HG02884 (cell line): ENCODE measurements around the gene DYNLL2.
"Not testable (repeated sequence)": the region's sequence is repeated elsewhere in the genome, so short reads cannot be mapped to it uniquely, and the experiment has no call there.

Experiments
- ATAC-seq: cut with Tn5 transposase; IDR thresholded peaks from one replicate; pipeline ENCODE4 v1.9.1; 2021; ENCODE audit warnings: mild to moderate bottlenecking, moderate library complexity; ENCODE audit not compliant: unreplicated experiment

Gene DYNLL2

DNA sequence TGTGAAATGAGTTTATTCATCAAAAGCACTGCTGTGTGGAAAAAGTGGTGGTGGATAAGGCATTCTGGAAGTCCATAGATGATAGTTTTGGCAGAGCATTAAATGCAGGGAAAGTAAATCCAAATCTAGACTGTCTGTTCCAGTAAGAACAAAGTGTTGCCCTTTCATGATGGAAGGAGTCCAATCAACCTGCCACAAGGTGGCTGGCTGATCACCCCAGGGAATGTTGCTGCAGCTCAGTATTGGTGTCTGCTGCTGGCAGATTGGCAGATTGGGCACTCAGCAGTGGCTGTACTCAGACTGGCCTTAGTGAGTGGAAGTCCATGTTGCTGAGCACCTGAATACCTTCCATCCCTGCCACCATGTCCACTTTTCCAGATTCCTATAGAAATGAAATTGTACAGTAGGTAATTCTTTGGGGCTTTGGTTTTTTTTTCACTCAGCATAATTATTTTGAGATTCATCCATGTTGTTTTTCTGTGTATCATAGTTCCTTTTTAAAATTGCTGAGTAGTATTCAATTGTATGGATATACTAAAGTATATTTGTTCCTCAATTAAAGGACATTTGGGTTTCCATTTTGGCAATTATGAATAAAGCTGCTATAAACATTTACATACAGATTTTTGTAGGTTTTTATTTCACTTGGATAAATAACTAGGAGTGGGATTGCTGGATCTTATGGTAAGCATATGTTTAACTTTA lies 14.3 kb downstream of the DYNLL2 start:
- ATAC-seq = no peak

DNA sequence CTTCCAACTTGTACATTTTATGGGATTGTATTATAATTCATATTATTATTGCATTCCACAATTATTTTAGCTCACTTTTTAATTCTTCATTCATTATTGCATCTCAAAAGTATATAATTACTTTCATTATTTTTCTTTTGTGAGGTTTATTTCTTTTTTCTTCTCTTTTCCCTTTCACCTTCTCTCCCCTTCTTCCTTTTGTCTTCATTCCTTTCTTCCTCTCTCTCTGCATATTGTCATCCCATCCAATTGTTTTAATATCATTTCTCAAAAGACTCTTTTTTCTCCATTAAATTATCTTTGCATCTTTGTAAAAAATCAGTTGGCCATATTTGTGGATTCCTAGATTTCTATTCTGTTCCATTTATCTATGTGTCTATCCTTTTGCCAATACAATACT lies 17.3 kb downstream of the DYNLL2 start:
- ATAC-seq = no peak

DNA sequence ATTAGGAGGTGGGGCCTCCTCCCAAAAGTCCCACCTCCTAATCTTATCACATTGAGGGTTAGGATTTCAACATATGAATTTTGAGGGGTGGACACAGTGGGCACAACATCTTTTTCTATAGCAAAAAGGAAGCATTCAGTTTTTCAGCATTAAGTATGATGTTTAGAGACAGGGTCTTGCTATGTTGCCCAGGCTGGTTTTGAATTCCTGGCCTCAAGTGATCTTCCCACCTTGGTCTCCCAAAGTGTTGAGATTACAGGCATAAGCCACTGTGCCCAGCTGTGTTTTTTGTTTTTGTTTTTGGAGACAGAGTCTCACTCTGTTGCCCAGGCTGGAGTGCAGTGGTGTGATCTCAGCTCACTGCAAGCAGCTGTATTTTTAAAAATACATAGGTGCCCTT lies 18.7 kb downstream of the DYNLL2 start:
- ATAC-seq = not testable (repeated sequence)

DNA sequence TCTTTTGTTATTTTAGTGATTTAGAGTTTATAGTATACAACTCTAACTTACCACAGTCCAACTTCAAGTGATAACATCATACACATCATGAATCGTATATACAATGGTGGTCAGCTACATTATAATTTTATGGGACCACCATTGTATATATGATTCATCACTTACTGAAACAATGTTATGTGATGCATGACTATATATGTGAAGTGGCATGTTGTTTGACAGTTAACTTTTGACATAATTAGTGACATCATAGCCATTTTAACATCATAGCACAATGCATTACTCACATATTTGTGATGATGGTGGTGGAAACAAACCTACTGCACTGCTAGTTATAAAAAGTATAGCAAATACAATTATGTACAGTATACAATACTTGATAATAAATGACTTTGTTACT lies 21.9 kb downstream of the DYNLL2 start:
- ATAC-seq = no peak

DNA sequence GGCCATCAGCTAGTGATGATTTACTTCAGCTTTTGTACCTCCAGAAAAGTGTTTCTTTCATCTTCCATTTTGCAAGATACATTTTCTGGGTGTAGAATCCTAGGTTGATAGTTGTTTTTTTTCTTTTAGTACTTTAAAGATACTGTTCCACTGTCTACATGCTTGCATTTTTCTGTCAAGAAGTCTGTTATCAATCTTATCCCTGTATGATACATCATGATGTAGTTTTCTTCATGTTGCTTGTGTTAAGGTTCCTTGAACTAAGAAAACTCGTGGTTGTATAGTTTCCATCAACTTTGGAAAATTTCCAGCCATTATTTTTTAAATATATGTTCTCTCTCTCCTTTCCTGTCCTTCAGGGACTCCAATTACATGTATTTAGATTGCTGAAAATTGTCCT lies 24.1 kb downstream of the DYNLL2 start:
- no peak for ATAC-seq

DNA sequence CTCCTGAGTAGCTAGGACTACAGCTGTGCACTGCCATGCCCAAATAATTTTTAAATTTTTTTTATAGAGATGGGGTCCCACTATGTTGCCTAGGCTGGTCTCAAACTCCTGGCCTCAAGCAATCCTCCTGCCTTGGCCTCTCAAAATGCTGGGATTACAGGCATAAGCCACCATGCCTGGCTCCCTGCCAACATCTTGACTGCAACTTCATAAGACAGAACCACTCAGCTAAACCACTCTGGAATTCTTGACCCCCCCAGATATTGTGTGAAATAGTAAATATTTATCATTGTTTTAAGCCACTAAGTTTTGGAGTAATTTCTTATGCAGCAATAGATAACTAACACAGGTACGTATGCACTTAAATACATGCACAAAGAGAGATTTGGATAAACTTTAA lies 26.0 kb downstream of the DYNLL2 start:
- no peak for ATAC-seq

DNA sequence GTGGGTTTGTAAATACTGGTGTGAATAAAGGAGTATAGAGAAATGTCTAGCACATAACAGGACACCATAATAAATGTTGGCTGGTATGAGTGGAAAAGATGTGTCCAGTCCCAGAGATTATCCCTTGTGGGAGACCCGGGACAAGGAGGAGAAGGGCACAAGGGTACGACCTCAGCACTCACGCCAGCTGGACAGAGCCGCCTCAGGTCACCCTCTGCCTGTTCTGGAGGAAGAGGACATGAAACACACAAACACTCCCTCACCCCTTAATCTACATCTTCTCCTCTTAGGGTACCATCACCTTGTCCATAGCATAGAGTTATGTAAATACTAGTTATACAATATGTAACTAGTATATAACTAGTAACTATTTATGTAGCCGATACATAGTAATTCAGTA lies 26.8 kb downstream of the DYNLL2 start:
- no peak for ATAC-seq

DNA sequence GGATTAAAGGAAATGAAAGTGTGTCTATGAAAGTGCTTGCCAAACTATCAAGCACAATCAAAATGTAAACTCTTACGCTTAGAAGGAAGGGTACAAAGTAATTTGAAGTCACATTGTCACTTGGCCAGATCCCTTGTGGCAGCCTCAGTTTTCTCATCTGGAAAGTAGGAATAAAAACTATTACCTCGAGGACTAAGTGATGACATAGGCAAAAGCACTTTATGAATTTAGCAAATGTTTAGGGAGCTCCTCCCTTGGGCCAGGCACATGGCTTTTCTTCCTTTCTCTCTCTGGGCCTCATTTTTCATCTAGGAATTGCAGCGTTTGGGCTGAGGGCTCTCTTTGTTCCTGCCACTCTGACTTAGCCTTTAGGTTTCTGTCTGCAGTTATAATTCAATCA lies 28.5 kb downstream of the DYNLL2 start:
- no peak for ATAC-seq

DNA sequence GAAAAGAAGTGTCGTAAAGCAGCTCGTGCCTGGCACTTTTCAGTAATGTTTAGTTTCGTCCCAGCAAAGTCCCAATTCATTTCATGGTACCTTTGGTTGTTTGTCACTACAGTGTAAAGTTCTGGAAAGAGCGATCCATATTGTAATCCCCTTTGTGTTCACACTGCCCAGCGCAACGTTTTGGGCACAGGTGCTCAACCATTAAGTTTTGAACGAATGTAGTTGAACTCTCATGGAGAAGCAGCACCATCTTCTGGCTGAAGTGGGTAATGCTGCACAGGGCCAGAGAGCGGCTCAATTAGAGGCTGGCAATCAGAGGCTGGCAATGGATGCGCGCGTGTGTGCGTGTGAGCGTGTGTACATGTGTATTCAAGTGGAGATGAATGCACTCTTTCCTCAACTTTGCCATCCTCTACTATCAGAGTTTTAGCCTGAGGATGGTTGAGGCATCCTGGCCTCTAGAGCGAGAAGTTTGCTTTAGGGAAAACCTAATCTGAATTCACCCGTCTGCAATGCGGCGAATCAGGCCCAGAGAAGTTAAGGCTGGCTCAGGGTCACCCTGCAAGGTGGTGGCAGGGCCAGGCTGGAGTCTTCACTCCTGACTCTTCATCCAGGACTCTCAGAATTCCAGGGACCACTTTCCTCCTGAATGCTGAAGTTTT lies 29.9 kb downstream of the DYNLL2 start:
- ATAC-seq = no peak

DNA sequence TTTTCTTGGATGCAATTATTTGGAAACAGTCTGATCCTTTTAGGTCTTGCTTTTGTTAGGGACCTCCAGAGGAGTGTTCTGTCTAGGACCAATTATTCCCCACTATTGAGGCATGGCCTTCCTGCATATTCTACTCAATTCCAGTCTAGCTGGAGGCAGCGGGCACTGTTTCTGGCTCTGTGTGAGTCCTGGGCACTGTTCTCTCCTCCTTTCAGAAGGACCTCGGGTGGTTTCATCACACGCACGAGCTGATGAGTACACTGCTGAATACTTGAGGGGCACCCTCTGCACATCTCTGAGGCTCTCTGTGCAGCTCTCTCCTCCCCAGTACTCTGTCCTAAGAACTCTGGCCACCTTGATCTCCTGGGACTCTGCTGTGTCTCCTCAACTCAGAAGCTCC lies 30.7 kb downstream of the DYNLL2 start:
- no peak for ATAC-seq

DNA sequence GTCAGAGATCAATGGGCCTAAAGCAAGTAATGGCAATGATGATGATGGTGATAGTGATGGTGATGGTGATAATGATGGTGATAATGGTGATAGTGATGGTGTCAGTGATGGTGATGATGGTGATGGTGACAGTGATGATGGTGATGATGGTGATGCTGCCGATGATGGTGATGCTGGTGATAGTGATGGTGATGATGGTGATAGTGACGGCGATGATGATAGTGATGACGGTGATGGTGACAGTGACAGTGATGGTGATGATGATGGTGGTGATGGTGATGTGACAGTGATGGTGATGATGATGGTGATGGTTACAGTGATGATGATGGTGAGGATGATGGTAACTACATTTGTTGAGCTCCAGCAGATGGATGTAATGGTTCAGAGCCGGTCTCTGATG lies 34.2 kb downstream of the DYNLL2 start:
- ATAC-seq = no peak

DNA sequence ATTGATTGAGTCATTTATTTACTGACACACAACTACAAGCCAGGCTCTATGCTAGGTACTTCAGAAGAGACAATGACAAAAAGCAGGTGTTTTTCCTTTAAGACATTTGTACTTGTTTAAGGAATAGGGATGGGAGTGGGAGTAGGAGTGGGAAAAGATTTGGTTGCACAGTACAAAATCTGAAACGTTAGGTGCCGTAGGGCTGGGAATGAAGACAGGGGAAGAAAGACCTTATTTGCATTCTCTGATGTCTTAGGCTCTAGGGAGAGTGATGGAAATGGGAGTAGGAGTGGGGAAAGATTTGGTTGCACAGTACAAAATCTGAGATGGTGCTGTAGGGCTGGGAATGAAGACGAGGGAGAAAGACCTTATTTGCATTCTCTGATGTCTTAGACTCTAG lies 36.3 kb downstream of the DYNLL2 start:
- no peak for ATAC-seq

DNA sequence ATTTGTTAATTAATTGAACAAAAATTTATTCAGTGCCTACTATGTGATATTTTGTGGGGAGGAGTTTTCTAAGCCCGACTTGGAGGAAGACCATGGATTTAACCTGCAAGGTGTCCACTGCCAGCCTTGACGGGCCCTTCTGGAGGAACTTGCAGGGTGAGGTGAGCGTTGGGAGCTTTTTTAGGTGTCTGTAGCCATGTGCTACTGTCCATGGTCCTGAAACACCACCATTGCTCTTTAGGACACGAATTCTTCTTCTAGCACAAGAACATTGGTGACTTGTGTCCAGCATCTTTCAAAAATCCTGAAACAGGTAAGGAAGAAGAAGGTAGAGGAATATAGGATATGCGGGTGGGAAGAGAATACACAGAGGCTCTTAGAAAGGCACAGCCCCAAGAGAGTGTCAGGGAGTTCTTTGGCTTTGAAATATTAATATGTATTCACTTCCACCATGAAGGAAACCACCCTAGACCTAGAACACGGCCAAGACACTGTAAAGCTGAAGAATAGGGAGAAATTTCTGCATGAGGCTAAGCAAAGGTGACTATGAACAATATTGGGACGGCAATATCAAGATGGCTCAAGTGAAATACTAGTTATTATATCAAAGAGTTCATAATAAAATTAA lies 37.1 kb downstream of the DYNLL2 start:
- ATAC-seq = no peak

DNA sequence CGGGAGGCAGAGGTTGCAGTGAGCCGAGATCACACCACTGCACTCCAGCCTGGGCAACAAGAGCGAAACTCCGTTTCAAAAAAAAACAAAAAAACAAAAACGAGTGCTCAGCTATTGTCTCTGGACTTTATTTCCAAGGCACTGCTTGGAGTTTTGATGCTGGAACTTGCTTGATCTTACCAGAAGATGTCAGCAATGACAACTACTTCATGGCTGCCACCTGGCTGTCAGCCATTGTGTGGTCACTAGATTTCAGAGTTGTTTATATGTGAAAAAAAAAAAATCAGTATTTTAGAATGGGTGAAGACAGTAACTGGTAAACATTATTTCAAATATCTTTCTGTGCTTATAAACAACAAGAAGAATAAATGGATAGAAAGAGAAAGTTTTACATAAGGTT lies 38.7 kb downstream of the DYNLL2 start:
- no peak for ATAC-seq

DNA sequence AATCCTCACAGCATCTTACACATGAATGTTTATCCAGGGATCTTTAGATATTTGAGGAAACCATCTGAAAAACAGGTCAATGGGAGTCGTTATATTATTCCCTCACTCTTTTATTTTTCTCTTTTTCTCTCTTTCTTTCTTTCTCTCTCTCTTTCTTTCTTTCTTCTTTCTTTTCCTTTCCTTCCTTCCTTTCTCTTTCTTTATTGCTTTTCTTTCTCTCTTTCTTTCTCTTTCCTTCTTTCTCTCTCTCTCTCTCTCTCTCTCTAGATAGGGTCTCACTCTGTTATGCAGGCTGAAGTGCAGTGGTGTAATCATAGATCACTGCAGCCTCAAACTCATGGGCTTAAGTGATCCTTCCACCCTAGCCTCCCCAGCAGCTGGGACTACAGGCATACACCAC lies 44.6 kb downstream of the DYNLL2 start:
- ATAC-seq = no peak

DNA sequence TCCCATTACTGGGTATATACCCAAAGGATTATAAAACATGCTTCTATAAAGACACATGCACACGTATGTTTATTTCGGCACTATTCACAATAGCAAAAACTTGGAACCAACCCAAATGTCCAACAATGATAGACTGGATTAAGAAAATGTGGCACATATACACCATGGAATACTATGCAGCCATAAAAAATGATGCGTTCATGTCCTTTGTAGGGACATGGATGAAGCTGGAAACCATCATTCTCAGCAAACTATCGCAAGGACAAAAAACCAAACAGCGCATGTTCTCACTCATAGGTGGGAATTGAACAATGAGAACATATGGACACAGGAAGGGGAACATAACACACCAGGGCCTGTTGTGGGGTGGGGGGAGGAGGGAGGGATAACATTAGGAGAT lies 49.5 kb downstream of the DYNLL2 start:
- ATAC-seq = not testable (repeated sequence)

DNA sequence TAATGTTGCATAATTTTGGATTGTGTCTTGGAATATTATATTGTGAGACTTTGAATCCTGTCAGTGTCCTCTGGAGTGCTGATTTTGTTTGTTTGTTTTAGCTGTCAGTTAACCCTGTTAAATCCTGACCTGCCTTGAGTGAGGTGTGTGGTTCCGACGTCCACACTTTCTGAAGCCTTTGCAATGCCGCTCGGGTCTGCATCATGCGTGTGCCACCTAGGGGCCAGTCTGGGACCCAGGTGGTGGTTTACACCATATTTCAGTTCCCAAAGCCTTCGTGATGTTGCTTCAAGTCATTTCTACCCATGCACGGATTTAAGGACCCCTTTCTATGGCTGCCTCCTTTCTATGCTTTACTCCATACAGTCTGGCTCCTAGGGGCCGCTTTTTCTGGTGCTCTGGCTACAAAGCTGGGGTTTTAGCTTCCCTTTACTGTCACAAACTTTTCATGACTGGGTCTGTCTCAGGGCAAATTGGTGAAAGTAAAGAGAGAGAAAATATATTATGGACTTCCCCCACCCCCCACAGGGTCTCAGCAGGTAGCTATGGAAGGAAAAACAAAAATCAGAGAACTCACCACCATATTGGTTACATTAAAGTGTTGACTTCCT lies 53.6 kb downstream of the DYNLL2 start:
- ATAC-seq = no peak

DNA sequence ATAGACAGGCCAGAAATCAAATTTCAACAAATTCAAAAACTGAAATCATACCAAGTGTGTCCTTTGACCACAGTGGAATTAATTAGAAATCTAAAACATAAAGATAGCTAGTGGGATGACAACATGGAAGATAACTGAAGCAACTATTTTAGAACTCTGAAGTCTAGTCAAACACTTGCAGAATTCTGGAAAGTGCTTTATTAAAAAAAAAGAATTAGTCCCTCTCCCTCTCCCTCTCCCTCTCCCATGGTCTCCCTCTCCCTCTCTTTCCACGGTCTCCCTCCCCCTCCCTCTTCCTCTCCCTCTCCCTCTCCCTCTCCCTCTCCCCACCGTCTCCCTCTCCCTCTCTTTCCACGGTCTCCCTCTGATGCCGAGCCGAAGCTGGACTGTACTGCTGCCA lies 58.3 kb downstream of the DYNLL2 start:
- ATAC-seq = no peak

DNA sequence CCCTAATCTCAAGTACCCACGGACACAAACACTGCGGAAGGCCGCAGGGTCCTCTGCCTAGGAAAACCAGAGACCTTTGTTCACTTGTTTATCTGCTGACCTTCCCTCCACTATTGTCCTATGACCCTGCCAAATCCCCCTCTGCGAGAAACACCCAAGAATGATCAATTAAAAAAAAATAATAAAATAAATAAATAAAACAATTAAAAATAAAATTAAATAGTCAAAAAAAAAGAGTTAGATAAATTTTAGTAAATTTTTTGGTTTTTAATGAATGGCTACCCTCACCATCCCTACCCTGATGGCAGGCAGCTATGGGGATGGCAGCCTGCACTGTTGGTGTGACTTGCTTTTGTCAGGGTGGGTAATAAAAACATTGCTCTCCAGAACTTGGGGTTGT lies 60.1 kb downstream of the DYNLL2 start:
- not testable (repeated sequence) for ATAC-seq

DNA sequence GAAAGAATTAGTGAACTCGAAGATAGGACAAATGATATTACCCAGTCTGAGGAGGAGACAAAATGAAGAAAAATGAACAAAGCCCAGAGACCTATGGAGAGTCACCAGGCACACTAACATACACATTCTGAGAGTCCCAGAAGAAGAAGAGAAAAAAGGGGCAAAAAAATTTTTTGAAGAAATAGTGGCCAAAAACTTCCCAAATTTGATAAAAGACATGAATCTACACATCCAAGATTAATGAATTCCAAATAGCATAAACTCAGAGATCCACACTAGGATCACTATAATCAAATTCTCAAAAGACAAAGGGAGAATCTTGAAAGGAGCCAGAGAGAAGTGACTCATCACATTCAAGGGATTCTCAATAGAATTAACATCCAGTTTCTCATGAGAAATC lies 61.6 kb downstream of the DYNLL2 start:
- no peak for ATAC-seq
